GM12891 (cell line): ENCODE measurements around the gene SFMBT2.

Experiments used
- POLR2A ChIP-seq: IDR thresholded peaks from 2 replicates; pipeline ENCODE4 v1.6.1; 2011; ENCODE audit warnings: low read depth, low read length, control low read depth
- POLR2AphosphoS5 ChIP-seq: IDR thresholded peaks from 2 replicates; pipeline ENCODE4 v1.6.1; 2011; ENCODE audit warnings: low read depth, low read length, control low read depth
- POU2F2 ChIP-seq: IDR thresholded peaks from 2 replicates; pipeline ENCODE4 v1.6.1; 2011; ENCODE audit warnings: low read depth, mild to moderate bottlenecking, control low read depth, low read length, moderate library complexity
- SPI1 ChIP-seq: IDR thresholded peaks from 2 replicates; pipeline ENCODE4 v1.6.1; 2011; ENCODE audit warnings: low read depth, low read length, control low read depth
- TAF1 ChIP-seq: IDR thresholded peaks from 2 replicates; pipeline ENCODE4 v1.6.1; 2011; ENCODE audit warnings: low read depth, low read length, control low read depth

- TF ChIP-seq POLR2A (no peak), POLR2AphosphoS5 (no peak), TAF1 (no peak), POU2F2 (no peak), SPI1 (no peak)
These were observed 257.1 kb downstream of the SFMBT2 start for GRCh38 chr10:7153750-7154149.
